Renal pelvis (tissue), 4 donors: ENCODE results near the gene ACOX2. TPM values are rescaled to one million over a fixed set of nuclear protein-coding genes. Genes with fewer than 3 reads are reported as not detected.
A peak's percentile ranks its signal among the peaks of the same experiment; 100 is the strongest.
"Not testable (repeated sequence)": the region's sequence is repeated elsewhere in the genome, so short reads cannot be mapped to it uniquely, and the experiment has no call there.

ENCODE experiments used
- DNase-seq: peaks from one replicate; pipeline ENCODE4 v3.0.0-alpha.2; 2013
- polyA plus RNA-seq, 3 donors: library from polyadenylated mRNA; unstranded; fragments of 120-200 nt; gene quantifications; one replicate each; pipeline ENCODE4 v1.2.1, GENCODE V29; 2013; ENCODE audit not compliant: insufficient read length in 3 of 3

The ACOX2 gene
- polyA plus RNA-seq, 3 donors, result 37.2 to 42.3 (median 37.3) TPM

GRCh38 chr3:58537412-58538301, 667 bp upstream of the ACOX2 start:
- DNase-seq, result no peak

- DNase-seq, result peak; percentile 45
Observed at GRCh38 chr3:58535531-58536500, 1.2 kb downstream of the ACOX2 start.

- DNase-seq, result no peak
Observed at GRCh38 chr3:58534592-58535494, 2.1 kb downstream of the ACOX2 start.

DNA sequence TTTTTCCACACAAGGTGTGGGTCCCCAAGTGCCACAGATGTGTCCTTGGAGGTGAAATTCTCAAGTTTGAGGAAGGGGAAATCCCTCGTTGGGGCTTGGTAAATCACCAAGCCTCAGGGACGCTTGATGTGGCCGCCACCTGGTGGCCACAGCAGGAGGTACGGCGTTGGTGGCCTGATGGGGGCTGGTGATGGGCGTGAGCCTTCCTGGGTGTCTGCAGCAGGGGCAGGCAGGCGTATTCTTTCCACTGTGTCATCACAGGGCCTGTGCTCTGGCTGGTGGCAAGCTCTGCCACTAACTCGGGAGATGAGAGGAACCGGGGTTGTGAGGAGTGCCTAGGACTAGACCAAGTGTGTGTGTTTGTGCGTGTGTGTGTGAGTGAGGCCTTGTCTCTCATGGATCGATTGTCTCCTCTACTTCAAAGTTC, 4.2 kb downstream of the ACOX2 start:
- DNase-seq, result peak; percentile 69

- DNase-seq, result no peak
Observed at GRCh38 chr3:58531956-58532355, 5.0 kb downstream of the ACOX2 start.

DNA sequence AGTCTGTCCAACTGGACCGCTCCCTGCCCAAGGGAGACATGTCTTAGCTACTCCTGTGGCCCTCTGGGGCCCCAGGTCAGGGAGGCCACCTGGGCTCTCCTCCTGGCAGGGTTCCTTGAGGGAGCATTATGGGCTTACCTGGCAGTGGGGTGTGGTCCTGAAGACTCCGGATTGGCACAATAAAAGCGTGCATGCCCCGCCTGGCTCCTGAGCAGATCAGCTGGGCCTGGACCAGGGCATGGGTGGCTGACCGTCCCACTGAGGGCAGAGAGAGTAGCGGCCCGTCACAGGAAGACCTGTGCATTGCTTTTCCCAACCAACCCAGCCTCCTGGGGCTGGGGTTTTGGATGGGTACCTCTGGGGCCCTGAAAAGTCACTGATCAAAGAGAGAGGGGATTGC, 5.4 kb downstream of the ACOX2 start:
- no peak for DNase-seq

- no peak for DNase-seq
Observed at GRCh38 chr3:58530354-58530865, 6.6 kb downstream of the ACOX2 start.

DNA sequence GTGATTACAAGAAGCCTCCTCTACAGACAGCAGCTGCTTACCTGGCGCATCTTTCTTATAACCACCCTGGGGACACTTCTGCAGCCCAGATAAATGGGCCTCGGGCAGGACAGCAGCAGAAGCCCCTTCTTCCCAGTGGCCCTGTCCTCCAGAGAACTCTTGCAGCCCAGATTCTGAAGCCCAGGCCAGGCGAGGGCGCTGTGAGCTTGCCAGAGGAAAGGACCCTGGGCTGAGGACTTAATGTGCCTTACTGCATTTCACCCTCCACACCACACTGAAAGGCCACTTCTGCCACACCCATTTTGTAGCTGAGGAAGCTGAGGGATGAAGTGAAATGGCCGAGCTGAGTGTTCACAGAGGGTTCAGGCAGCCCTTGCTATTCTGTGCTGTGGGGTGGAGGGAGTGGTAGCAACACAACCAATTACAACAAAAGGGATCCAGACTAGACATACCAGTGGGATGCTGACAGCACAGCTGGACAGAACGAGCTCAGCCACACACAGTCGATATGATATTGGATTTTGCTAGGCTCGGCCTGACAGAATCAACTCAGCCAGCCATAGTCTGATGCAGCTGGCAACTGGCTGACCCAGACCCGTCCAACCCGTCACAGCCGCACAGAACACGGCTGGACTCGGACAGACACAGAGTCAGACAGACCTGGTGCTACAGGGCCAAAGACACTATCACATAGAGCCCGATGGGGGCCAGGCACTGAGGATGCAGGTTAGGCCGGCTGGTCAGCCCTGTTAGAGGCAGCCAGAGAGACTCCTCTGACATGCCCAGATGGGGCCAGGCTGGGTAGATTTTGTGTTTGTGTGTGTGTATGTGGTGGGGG, 7.3 kb downstream of the ACOX2 start:
- no peak for DNase-seq

DNA sequence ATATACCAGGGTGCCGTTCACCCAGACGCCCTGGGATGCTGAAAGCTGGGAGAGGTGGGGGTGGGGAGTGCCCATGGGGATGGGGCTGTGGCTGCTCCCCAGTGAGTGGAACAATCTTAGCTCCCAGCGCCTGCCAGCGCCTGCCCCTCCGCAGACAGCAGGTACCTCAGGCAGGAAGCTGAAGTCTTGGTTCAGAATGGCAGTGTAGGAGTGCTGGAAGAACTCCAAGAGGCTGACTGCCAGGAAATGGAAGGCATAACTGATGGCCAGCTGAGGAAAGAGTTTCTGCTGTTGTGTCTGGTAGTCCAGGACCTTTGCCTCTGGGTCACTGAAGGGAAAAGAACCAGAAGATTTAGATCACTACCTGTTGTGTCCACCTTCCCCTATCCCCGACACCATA, 8.4 kb downstream of the ACOX2 start:
- no peak for DNase-seq

DNA sequence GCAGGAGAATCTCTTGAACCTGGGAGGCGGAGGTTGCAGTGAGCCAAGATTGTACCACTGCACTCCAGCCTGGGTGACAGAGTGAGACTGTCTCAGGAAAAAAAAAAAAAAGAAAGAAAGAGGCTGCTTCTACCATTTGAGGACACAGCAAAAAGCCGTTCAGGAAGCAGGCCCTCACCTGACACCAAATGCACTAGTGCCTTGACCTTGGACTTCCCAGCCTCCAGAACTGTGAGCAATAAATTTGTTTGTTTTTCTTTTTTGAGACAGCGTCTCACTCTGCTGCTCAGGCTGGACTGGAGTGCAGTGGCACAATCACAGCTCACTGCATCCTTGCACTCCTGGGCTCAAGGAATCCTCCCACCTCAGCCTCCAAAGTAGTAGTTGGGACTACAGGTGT, 9.6 kb downstream of the ACOX2 start:
- not testable (repeated sequence) for DNase-seq

GRCh38 chr3:58526515-58526957, 10.5 kb downstream of the ACOX2 start:
- no peak for DNase-seq

DNA sequence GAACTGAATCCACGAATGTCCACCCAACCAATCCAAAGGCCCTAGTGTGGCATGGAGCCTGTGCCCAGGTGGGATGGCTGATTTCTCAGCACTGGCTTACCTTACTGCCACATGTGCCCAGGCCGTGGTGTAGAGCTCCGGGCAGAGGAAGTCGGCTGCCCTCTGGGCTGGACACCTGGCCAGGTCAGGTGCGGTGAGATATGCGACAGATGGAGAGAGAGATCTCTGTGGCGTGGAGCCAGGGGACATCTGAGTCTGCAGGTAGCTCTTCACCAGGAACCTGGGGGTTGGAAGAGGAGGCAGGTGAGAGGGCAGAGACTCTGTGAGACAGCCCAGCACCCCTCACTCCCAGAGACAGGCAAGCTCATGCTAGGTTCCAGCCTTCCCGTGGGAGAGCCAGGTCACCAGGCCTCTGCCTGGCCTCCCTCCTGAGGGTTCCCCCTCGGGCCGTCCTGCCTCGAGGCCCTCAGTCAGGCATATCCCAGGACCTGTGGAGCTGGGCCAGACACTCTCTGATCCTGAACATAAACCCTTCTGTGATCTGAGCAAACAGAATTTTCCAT, 12.6 kb downstream of the ACOX2 start:
- DNase-seq, result no peak

DNA sequence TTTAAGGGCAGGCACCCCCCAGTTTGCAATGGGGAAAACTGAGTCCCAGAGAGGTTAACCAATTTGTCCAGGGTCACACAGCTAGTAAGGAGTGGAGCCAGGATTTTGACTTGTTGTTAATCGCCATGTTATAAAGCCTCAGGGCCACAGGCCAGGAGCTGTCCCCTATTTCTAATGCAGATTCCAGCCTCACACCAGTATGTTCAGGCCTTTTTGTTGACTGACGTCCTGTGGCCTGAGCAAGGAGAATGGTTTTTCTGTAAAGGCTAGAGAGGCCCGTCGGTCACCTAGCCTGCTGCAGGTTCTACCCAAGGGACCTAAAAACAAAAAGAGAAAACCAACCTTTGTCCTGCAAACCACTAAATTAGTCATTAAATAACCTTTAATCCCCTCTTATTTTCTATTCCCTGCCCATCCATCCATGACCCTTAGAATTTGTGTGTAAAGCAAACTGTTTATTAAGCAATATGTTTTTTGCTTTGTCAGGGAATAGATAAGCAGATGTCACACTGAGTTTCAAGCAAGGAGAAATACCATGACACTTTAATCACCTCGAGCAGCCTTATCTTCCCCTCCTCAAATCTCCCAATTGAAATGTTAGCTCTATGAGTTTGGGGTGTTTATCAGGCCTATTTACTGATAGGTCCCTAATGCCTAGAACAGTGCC, 14.1 kb downstream of the ACOX2 start:
- no peak for DNase-seq

- no peak for DNase-seq
Observed at GRCh38 chr3:58521917-58522631, 14.9 kb downstream of the ACOX2 start.

DNA sequence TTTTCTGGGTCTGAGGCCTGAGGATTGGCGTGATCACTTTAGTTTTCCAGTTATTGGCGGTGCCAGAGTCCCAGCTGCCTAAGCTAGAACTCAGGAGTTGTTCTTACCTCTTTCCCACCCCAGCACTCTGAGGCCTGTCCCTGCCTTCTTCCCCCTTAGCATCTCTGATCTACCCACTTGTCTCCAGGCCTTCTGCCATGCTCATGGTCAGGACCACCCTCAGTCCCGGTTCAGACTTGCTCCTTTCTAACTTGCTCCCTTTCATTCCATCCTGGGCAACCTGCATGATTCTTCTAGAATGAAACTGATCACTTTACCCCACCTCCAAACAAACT, 15.7 kb downstream of the ACOX2 start:
- no peak for DNase-seq

GRCh38 chr3:58520403-58521335, 16.3 kb downstream of the ACOX2 start:
- no peak for DNase-seq

GRCh38 chr3:58519668-58520402, 17.2 kb downstream of the ACOX2 start:
- no peak for DNase-seq
